Measurements from ENCODE around the gene TMED7. TPM values are rescaled to one million over a fixed set of nuclear protein-coding genes. Genes with fewer than 3 reads are reported as not detected.
"Not testable (repeated sequence)": the region's sequence is repeated elsewhere in the genome, so short reads cannot be mapped to it uniquely, and the experiment has no call there.

The TMED7 gene
- 10 to 100 TPM; 91.7 to 98.2 (median 92.0) TPM for polyA plus RNA-seq (ENCODE audit: insufficient read length in 3 of 3)
- long read RNA-seq, donor 1, transcript TMED7-201 (3 exons, 3,757 nt), result major isoform, 24 of 24 reads
- long read RNA-seq, donor 1, partial matches to known transcripts, result 0 of 24 reads
- long read RNA-seq, donor 1, other reads (novel, unspliced or antisense), result 0 of 24 reads
- long read RNA-seq, donor 2, transcript TMED7-201 (3 exons, 3,757 nt), result major isoform, 41 of 41 reads
- long read RNA-seq, donor 2, partial matches to known transcripts, result 0 of 41 reads
- long read RNA-seq, donor 2, other reads (novel, unspliced or antisense), result 0 of 41 reads
- long read RNA-seq, donor 3, transcript TMED7-201 (3 exons, 3,757 nt), result major isoform, 37 of 50 reads
- long read RNA-seq, donor 3, partial matches to known transcripts, result 12 of 50 reads
- long read RNA-seq, donor 3, other reads (novel, unspliced or antisense), result 0 of 50 reads
- long read RNA-seq, donor 4, transcript TMED7-201 (3 exons, 3,757 nt), result major isoform, 16 of 16 reads
- long read RNA-seq, donor 4, partial matches to known transcripts, result 0 of 16 reads
- long read RNA-seq, donor 4, other reads (novel, unspliced or antisense), result 0 of 16 reads
- long read RNA-seq, donor 5, transcript TMED7-201 (3 exons, 3,757 nt), result major isoform, 25 of 25 reads
- long read RNA-seq, donor 5, partial matches to known transcripts, result 0 of 25 reads
- long read RNA-seq, donor 5, other reads (novel, unspliced or antisense), result 0 of 25 reads
- long read RNA-seq, donor 6, transcript TMED7-201 (3 exons, 3,757 nt), result major isoform, 40 of 40 reads
- long read RNA-seq, donor 6, partial matches to known transcripts, result 0 of 40 reads
- long read RNA-seq, donor 6, other reads (novel, unspliced or antisense), result 0 of 40 reads
- long read RNA-seq, donor 7, transcript TMED7-201 (3 exons, 3,757 nt), result major isoform, 55 of 64 reads
- long read RNA-seq, donor 7, partial matches to known transcripts, result 9 of 64 reads
- long read RNA-seq, donor 7, other reads (novel, unspliced or antisense), result 0 of 64 reads
- long read RNA-seq, donor 8, transcript TMED7-201 (3 exons, 3,757 nt), result major isoform, 16 of 16 reads
- long read RNA-seq, donor 8, partial matches to known transcripts, result 0 of 16 reads
- long read RNA-seq, donor 8, other reads (novel, unspliced or antisense), result 0 of 16 reads
- long read RNA-seq, donor 9, transcript TMED7-201 (3 exons, 3,757 nt), result major isoform, 42 of 47 reads
- long read RNA-seq, donor 9, partial matches to known transcripts, result 5 of 47 reads
- long read RNA-seq, donor 9, other reads (novel, unspliced or antisense), result 0 of 47 reads
- long read RNA-seq, donor 10, transcript TMED7-201 (3 exons, 3,757 nt), result major isoform, 31 of 31 reads
- long read RNA-seq, donor 10, partial matches to known transcripts, result 0 of 31 reads
- long read RNA-seq, donor 10, other reads (novel, unspliced or antisense), result 0 of 31 reads
- long read RNA-seq, donor 11, transcript TMED7-201 (3 exons, 3,757 nt), result major isoform, 26 of 26 reads
- long read RNA-seq, donor 11, partial matches to known transcripts, result 0 of 26 reads
- long read RNA-seq, donor 11, other reads (novel, unspliced or antisense), result 0 of 26 reads
- long read RNA-seq, donor 12, transcript TMED7-201 (3 exons, 3,757 nt), result major isoform, 49 of 49 reads
- long read RNA-seq, donor 12, partial matches to known transcripts, result 0 of 49 reads
- long read RNA-seq, donor 12, other reads (novel, unspliced or antisense), result 0 of 49 reads
- long read RNA-seq, donor 13, transcript TMED7-201 (3 exons, 3,757 nt), result major isoform, 18 of 23 reads
- long read RNA-seq, donor 13, partial matches to known transcripts, result 5 of 23 reads
- long read RNA-seq, donor 13, other reads (novel, unspliced or antisense), result 0 of 23 reads
- long read RNA-seq, donor 14, transcript TMED7-201 (3 exons, 3,757 nt), result major isoform, 68 of 88 reads
- long read RNA-seq, donor 14, partial matches to known transcripts, result 20 of 88 reads
- long read RNA-seq, donor 14, other reads (novel, unspliced or antisense), result 0 of 88 reads
- long read RNA-seq, donor 15, transcript TMED7-201 (3 exons, 3,757 nt), result major isoform, 37 of 43 reads
- long read RNA-seq, donor 15, partial matches to known transcripts, result 5 of 43 reads
- long read RNA-seq, donor 15, other reads (novel, unspliced or antisense), result 0 of 43 reads
- long read RNA-seq, donor 16, transcript TMED7-201 (3 exons, 3,757 nt), result major isoform, 44 of 44 reads
- long read RNA-seq, donor 16, partial matches to known transcripts, result 0 of 44 reads
- long read RNA-seq, donor 16, other reads (novel, unspliced or antisense), result 0 of 44 reads

- peak; percentile 97 for DNase-seq
Measured at GRCh38 chr5:115625579-115626444, at the start of gene TMED7. Gene TMED7 (minus strand): TSS chr5:115626036. CDS start chr5:115625792, 244 bp downstream.

GRCh38 chr5:115674782-115675181 lies 48.9 kb upstream of the TMED7 start:
- DNase-seq, result not testable (repeated sequence)

DNA sequence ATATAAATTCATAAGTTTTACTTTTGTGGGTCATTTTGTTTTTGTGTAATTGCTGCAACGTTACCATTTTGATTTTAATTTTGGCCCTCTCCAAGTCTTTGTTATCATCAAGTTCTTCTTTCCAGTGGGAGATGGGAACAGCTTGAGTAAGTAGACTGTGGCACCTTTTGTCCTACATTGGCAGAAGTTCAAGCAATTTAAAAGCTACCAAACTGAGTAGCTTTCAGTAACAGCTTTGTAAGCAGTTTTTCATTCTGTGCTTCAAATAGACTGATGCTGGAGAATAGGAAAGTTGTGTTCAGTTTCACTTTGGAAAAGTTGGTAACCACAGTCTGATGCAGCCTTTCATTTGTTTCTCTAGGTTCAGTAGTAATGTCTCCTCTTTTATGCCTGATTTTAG lies 47.8 kb upstream of the TMED7 start:
- DNase-seq, result no peak

DNA sequence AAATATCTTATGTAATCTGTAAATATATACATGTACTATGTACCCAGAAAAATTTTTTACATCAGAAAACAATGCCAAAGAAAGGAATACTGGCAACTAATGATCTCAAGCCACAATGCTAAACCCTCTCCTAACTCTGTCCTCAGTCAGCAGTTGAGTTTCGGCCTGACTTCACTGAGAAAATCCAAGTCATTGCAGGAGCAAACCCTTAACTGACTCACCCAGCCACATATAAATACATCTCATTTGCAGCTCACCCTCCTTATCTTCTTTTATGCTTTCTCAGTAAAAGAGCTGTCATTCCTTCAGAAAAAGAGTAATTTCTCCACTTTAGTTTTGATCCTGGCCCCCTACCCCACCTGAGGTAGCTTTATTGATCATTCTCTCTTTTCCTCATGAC lies 46.1 kb upstream of the TMED7 start:
- DNase-seq, result no peak

GRCh38 chr5:115666023-115666422 lies 40.2 kb upstream of the TMED7 start:
- DNase-seq, result no peak

GRCh38 chr5:115661563-115661962 lies 35.7 kb upstream of the TMED7 start:
- no peak for DNase-seq

DNA sequence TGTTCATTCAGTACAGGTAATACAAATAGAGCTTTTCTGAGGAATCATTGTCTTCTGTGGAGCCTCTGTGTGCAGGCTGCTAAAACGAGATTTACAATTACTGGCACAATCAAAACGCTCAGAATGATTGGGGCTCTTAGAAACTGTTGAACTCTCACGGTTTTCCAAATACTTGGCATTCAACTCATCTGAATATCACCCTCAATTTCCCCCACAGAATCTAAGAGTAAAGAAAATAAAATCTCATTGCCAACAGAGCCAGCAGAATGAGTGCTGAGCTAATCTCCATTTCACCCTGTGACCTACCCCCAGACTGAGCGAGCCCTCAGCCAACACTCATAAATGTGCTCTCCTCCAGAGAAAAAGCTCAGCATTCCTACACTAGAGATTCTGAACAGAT lies 35.3 kb upstream of the TMED7 start:
- peak; percentile 23 for DNase-seq

DNA sequence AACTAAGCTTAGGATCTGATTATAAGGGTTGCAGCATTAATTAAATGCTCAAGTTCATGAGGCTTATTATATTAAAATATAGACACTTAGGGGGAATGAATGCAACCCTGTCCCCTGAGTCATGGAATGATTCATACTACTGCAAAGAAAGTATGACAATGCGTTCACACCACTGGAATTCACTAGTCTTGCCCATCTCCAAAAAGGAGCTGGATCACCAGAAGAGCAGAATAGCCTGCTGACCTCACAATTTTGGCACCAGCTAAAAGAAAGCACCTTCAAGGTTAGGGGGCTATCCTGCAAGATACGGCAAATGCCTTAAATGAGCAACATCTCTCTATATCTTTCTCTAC lies 32.0 kb upstream of the TMED7 start:
- no peak for DNase-seq

DNA sequence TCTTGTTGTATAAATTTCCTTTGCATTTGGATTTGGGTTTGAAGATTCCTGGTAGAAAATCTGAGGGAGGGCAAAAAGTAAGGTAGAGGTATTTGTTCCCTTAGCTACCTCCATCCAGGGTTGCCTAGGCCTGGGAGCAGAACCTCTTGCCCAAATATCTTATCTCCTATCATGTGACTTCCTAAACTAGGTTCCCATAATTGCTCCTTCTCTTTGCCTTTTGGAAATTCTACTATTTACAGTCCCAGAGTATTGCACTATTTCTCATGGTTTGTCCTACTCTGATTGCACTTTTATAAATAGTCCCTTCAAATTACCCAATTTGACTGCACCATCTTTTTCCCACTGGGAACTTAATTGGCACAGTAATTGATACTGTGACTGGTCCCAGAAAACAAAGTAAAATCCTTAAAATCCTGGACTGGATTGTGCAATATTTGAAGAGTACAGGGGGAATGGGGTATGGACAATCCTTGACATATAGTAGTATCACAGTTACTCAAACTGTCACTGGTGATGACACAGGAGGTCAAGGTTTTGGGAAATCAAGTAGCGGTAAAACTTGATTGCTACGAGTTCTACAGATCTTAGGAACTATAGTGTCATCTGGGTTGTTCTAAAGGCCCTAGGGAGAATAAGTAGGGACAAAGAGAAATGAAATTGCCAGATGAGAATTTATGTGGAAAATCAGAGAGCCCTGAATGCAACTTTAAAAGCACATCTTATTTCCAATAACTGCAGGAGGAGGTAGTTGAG lies 31.5 kb upstream of the TMED7 start:
- no peak for DNase-seq

GRCh38 chr5:115656404-115656803 lies 30.6 kb upstream of the TMED7 start:
- no peak for DNase-seq

GRCh38 chr5:115655994-115656393 lies 30.2 kb upstream of the TMED7 start:
- DNase-seq, result no peak

DNA sequence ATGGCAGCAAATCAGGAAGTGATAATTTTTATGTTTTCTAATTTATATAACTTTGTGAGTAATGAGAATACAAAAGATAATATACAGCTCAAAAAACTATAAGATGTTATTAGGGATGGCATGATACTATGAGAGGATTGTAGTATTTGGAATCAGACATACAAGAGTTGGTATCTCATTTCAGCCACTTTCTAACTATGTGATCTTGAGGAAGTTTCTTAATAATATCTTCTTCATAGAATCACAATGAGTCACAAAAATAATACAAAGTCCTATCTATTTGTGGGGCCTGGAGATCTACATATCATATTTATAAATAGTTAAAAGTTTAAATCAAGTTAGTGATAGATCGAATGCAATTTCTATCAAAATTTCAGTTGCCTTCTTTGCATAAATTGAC lies 23.7 kb upstream of the TMED7 start:
- no peak for DNase-seq

DNA sequence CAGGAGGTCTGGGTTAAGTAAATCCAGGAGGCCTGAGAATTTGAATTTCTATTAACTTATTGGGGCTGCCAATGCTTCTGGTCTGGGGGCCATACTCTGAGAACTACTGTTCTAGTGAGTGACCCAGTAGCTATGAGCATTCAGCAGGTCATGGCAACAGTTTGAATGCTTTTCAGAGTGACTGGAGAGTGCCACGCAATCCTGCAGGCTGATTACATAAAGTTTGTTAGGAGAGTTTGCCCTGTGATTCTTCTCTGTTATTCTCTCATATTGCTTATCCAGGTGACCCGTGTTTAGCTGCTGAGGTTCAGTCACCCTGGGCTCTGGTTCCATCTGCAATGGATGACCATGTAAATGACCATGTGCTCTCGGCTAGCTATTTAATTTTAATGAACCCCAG lies 22.2 kb upstream of the TMED7 start:
- no peak for DNase-seq

DNA sequence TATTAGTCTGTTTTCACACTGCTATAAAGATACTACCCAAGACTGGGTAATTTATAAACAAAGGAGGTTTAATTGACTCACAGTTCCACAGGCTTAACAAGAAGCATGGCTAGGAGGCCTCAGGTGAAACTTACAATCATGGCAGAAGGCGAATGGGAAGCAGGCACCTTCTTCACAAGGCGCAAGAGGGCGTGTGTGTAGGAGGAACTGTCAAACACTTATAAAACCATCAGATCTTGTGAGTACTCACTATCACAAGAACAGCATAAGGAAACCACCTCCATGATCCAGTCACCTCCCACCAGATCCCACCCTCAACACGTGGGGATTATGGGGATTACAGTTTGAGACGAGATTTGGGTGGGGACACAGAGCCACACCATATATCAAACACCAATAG lies 19.6 kb upstream of the TMED7 start:
- not testable (repeated sequence) for DNase-seq

DNA sequence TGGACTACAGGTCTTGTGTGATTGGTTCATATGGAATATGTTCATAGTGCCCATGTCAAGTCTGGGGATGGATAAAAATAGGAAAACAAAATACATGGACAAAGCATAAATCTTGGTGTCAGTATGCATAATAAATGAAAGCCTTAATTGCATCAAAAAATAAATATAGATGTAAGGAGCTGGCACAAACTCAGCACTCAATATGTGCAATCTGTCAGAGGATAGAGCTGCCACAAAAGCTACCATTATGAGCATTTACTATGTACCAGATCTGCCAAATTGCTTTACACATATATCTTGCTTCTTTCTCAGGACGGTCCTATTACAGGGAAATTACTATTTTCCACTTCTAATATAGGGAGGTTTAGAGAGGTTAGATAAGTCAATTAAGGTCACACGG lies 18.2 kb upstream of the TMED7 start:
- no peak for DNase-seq

DNA sequence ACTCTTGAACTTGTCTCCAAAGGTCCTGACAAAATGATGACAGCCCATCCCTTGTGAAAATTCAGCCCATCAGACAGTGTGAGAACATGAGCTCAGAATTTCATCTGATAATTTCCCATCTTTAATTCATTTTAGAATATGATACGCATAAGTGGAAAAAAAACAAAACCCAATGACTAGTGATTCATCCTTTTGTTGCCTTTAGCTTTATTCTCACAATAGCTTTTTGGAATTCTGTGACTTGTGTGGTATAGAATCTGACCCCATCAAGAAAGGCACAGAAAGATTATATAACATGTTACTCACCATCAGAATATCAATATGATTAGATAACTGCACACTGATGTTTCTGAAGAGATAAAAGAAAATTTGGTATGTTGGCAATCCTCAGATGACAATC lies 16.1 kb upstream of the TMED7 start:
- DNase-seq, result no peak

- no peak for DNase-seq
Measured at GRCh38 chr5:115640274-115640673, 14.4 kb upstream of the TMED7 start.

DNA sequence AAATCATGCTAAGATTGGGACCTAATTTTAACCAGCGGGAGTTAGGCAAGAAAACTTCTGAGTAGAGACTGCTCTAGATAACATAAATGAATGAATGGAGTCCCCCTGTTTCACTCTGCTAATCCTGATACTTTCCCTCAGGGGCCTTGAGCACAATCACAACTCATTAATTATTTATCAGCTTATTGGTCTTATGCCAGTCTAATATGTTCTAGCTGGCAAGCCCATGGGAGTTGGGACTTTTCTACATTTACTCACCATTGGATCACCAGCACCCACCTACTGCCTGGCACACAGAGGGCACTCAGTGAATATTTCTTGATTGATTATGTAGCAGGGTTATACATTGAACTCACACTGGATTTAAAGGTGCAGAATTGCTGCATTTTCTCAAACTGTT lies 13.5 kb upstream of the TMED7 start:
- no peak for DNase-seq
